Measurements from ENCODE around the gene EPHA6.

GRCh38 chr3:97197830-97198229 is 383.4 kb downstream of the EPHA6 start:
- TF ChIP-seq EZH2 (IDR thresholded peaks at IDR 0.05; ENCODE audit: insufficient read depth, poor library complexity, severe bottlenecking) (no peak), EZH2phosphoT487 (IDR thresholded peaks at IDR 0.05; ENCODE audit: insufficient read depth, low read depth) (no peak)

Measured in GM23248 (cell line).